Keratinocyte (primary cell): ENCODE data around the gene EIF2B2.

Experiments
- EZH2 ChIP-seq: IDR thresholded peaks from one replicate; pipeline ENCODE4 v1.6.1; 2012; ENCODE audit warnings: inconsistent platforms, mild to moderate bottlenecking, low read length, moderate library complexity
- TF ChIP-seq, protein P1 (sequence below), 3 experiments: IDR thresholded peaks in 1 of 3; conservative IDR thresholded peaks in 1 of 3; optimal IDR thresholded peaks in 1 of 3; 2 replicates in 2 of 3; 3 replicates in 1 of 3; pipeline versions ENCODE3 to v1.5.1; 2011; ENCODE audit warnings: low read length in 3 of 3, mild to moderate bottlenecking in 3 of 3, moderate library complexity in 2 of 3, control low read depth in 1 of 3, inconsistent platforms in 1 of 3; ENCODE audit not compliant: insufficient read depth in 2 of 3; ENCODE audit errors: extremely low read depth in 1 of 3

- TF ChIP-seq, protein P1, sequence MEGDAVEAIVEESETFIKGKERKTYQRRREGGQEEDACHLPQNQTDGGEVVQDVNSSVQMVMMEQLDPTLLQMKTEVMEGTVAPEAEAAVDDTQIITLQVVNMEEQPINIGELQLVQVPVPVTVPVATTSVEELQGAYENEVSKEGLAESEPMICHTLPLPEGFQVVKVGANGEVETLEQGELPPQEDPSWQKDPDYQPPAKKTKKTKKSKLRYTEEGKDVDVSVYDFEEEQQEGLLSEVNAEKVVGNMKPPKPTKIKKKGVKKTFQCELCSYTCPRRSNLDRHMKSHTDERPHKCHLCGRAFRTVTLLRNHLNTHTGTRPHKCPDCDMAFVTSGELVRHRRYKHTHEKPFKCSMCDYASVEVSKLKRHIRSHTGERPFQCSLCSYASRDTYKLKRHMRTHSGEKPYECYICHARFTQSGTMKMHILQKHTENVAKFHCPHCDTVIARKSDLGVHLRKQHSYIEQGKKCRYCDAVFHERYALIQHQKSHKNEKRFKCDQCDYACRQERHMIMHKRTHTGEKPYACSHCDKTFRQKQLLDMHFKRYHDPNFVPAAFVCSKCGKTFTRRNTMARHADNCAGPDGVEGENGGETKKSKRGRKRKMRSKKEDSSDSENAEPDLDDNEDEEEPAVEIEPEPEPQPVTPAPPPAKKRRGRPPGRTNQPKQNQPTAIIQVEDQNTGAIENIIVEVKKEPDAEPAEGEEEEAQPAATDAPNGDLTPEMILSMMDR (optimal IDR thresholded peaks at IDR 0.05 in 1 of 3, IDR thresholded peaks at IDR 0.05 in 1 of 3, conservative IDR thresholded peaks at IDR 0.05 in 1 of 3; ENCODE audit: extremely low read depth in 1 of 3, insufficient read depth in 2 of 3, low read length in 3 of 3), result no peak
- no peak for TF ChIP-seq EZH2
Measured at GRCh38 chr14:74976264-74977113, 26.2 kb upstream of the EIF2B2 start.
